ENCODE measurements around the gene OR52L1. TPM values are rescaled to one million over a fixed set of nuclear protein-coding genes. Genes with fewer than 3 reads are reported as not detected.

OR52L1 gene
- total and polyA plus RNA-seq, 2 of the 8 experiments (the other 6 are each of a cell fraction or from before 2014, with no cell fraction given): 0.24 TPM; not detected in 1

DNA sequence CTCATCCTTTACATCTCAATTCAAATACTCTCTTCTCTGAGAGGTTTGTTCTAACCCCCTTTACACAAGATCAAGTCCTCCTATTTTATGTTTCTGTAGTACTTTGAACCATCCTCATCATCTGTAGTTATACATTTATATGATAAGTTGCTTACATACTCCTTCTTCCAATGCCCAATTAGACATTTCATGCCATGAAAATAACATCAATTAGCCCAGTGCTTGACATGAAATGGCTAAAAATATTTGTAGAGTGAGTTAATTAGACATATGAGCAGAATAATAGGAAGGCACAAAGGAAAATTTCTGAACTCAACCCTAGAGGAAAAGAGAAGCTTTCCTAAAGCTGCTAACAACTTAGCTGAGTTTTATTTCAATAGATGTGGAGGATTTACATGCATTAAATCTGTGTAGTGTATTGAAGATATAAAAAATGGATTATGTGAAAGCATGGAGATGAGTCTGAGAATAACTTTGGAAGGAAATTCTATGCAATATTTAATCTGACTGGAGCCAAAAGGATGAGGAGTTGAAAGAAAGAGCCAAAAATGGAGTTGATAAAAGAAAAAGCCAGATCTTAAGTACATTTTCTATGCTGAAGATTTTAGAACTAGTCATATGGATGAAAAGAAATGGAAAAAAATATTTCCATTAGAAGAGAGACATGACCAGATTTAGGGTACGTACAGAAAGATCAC, 44.1 kb upstream of the OR52L1 start, which contains the start of gene OR56A1 (continued):
- TF ChIP-seq HDAC6 (IDR thresholded peaks at IDR 0.05; ENCODE audit: low read depth, low read length) (no peak), JUN (IDR thresholded peaks at IDR 0.05; ENCODE audit: low read depth, low read length) (no peak), SRF (IDR thresholded peaks at IDR 0.05; ENCODE audit: low read depth, low read length) (no peak), FOSL1 (IDR thresholded peaks at IDR 0.05; ENCODE audit: insufficient read depth, low read depth, low read length) (no peak)

Measured in H1 (cell line).